ENCODE data around the gene CILP. TPM values are rescaled to one million over a fixed set of nuclear protein-coding genes. Genes with fewer than 3 reads are reported as not detected.

CILP gene
- total and polyA plus RNA-seq, 2 of the 13 experiments (the other 11 are each of a cell fraction or from before 2014, with no cell fraction given), result 0.03 TPM; not detected in 1

DNA sequence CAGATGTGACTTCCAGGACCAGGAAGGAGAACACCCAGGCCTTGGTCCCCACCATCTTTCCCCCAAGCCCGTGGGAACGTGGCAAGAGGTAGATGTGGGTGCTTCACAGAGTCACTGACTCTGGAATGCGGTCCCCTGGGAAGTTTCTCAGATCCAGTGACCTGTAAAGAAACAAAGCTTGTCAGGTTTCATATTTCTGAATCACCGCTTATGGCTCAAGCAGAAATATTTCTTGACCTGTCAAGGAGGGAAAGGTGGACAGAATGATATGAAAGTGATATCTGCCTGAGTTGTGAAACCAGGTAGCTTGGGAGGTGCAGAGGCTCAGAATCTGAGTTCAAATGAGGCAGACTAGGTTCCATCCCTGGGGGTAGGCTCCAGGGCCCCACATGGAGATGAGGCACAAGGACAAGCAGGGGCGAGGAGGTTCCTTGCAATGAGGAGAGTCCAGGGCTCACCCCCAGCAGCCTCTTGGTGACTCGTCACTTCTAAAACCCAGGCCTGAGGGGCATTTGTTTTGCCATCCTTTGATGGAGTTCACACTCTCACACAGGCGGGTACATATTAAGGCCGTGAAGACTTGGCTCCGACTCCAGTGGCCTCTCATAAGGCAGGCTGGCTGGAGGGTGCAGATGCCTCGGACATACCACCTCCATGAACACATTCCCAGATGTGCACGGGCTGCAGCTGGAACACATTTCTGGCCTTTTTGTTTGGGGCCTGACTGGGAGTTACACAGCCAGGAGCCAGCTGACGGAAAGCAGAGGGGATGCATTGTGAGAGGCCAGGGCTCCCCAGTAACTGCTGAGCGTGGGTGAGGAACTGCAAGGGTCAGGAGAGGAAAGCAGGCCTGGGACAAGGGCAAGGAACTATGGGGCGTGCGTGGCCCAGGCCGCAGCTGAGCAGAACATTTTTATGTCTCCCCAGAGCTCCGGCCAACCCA is 1.3 kb downstream of the CILP start (continued):
- TF ChIP-seq, protein P1, sequence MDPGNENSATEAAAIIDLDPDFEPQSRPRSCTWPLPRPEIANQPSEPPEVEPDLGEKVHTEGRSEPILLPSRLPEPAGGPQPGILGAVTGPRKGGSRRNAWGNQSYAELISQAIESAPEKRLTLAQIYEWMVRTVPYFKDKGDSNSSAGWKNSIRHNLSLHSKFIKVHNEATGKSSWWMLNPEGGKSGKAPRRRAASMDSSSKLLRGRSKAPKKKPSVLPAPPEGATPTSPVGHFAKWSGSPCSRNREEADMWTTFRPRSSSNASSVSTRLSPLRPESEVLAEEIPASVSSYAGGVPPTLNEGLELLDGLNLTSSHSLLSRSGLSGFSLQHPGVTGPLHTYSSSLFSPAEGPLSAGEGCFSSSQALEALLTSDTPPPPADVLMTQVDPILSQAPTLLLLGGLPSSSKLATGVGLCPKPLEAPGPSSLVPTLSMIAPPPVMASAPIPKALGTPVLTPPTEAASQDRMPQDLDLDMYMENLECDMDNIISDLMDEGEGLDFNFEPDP (CRISPR knock-in tag; conservative IDR thresholded peaks at IDR 0.05), result no peak
- TF ChIP-seq, protein P2, sequence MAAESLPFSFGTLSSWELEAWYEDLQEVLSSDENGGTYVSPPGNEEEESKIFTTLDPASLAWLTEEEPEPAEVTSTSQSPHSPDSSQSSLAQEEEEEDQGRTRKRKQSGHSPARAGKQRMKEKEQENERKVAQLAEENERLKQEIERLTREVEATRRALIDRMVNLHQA (CRISPR knock-in tag; IDR thresholded peaks at IDR 0.05), result no peak
- TF ChIP-seq MXI1 (IDR thresholded peaks at IDR 0.05; ENCODE audit: borderline replicate concordance, low read depth, low read length), result no peak

DNA sequence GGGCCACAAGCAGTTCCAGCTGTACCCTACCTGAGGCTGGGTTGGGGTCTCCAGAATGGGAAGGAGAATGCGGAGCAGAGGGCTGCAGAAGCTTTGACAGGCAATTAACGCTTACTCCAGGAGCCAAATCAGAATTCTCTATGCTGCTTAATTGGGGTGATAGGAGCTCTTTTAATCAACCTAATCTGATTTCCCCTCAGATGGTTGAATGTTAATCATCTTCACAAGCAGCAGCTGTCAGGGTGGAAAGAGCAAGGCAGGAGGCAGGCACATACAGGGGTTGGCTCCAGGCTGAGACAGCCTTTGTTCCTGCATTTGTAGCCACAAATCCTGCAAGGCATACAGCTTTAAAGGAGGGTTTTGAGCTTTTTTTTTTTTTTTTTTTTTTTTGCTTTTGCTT is 2.6 kb downstream of the CILP start:
- Histone ChIP-seq H3K27me3 (ENCODE audit: control insufficient read depth in 1 of 2, insufficient read depth in 2 of 2, low read length in 2 of 2) (peaks cover 5 to 48% of the 10 kb centered on the region in 2 experiments; a peak in 4 of 5 replicates), H3K4me3 (replicated peaks in 1 of 3; ENCODE audit: insufficient read depth in 1 of 3, low read depth in 2 of 3, low read length in 3 of 3) (no peak overlapping the region), H3K4me1 (ENCODE audit: insufficient read depth, low read length) (peaks cover 15% of the 10 kb centered on the region), H3K4me2 (ENCODE audit: low read depth, low read length) (no peak overlapping the region), H3K9ac (ENCODE audit: insufficient read depth, low read depth, low read length) (no peak overlapping the region), H3K79me2 (ENCODE audit: insufficient read depth, low read length) (no peaks in the 10 kb centered on the region), H2AFZ (ENCODE audit: low read length) (no peak overlapping the region), H3K27ac (ENCODE audit: extremely low read length, insufficient read depth, low read length) (no peak overlapping the region), H4K20me1 (ENCODE audit: insufficient read depth, low read length) (no peaks in the 10 kb centered on the region), H3K36me3 (replicated peaks in 1 of 2; ENCODE audit: control insufficient read depth in 1 of 2, insufficient read depth in 2 of 2, low read length in 2 of 2) (no peaks in the 10 kb centered on the region), H3K9me3 (ENCODE audit: low read length) (no peaks in the 10 kb centered on the region)
- intact Hi-C loops (cut with micrococcal nuclease; ENCODE audit: unreplicated experiment), result no loop called here
- in situ Hi-C loops (cut with HindIII; ENCODE audit: extremely low pct_ligation_motif_present, low pct_unique_long_range_greater_than_20kb), result no loop called here
- DNase-seq (ENCODE audit: low spot score) (no peak), ATAC-seq (no peak), FAIRE-seq (no peak)
- POLR2A ChIA-PET, result no interaction called here
- BruUV-seq (replicated peaks), result no TSS peak
- CTCF ChIA-PET (ENCODE audit: low intra/inter-chr PET ratio, low total read pairs), result no interaction called here
- 94% methylated on average over 2 of the region's 2 CpGs for WGBS (ENCODE audit: low lambda C conversion rate)
- TF ChIP-seq, protein P3, sequence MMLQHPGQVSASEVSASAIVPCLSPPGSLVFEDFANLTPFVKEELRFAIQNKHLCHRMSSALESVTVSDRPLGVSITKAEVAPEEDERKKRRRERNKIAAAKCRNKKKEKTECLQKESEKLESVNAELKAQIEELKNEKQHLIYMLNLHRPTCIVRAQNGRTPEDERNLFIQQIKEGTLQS (CRISPR knock-in tag; IDR thresholded peaks at IDR 0.05), result no peak
- TF ChIP-seq, protein P4, sequence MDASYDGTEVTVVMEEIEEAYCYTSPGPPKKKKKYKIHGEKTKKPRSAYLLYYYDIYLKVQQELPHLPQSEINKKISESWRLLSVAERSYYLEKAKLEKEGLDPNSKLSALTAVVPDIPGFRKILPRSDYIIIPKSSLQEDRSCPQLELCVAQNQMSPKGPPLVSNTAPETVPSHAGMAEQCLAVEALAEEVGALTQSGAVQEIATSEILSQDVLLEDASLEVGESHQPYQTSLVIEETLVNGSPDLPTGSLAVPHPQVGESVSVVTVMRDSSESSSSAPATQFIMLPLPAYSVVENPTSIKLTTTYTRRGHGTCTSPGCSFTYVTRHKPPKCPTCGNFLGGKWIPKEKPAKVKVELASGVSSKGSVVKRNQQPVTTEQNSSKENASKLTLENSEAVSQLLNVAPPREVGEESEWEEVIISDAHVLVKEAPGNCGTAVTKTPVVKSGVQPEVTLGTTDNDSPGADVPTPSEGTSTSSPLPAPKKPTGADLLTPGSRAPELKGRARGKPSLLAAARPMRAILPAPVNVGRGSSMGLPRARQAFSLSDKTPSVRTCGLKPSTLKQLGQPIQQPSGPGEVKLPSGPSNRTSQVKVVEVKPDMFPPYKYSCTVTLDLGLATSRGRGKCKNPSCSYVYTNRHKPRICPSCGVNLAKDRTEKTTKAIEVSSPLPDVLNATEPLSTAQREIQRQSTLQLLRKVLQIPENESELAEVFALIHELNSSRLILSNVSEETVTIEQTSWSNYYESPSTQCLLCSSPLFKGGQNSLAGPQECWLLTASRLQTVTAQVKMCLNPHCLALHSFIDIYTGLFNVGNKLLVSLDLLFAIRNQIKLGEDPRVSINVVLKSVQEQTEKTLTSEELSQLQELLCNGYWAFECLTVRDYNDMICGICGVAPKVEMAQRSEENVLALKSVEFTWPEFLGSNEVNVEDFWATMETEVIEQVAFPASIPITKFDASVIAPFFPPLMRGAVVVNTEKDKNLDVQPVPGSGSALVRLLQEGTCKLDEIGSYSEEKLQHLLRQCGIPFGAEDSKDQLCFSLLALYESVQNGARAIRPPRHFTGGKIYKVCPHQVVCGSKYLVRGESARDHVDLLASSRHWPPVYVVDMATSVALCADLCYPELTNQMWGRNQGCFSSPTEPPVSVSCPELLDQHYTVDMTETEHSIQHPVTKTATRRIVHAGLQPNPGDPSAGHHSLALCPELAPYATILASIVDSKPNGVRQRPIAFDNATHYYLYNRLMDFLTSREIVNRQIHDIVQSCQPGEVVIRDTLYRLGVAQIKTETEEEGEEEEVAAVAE (CRISPR knock-in tag; IDR thresholded peaks at IDR 0.05; ENCODE audit: borderline replicate concordance), result no peak
- TF ChIP-seq ZNF180 (CRISPR knock-in tag; IDR thresholded peaks at IDR 0.05; ENCODE audit: borderline replicate concordance, low read depth), result no peak
- no peak for TF ChIP-seq ZNF496 (CRISPR knock-in tag; IDR thresholded peaks at IDR 0.05; ENCODE audit: insufficient replicate concordance)
- TF ChIP-seq, protein P5, sequence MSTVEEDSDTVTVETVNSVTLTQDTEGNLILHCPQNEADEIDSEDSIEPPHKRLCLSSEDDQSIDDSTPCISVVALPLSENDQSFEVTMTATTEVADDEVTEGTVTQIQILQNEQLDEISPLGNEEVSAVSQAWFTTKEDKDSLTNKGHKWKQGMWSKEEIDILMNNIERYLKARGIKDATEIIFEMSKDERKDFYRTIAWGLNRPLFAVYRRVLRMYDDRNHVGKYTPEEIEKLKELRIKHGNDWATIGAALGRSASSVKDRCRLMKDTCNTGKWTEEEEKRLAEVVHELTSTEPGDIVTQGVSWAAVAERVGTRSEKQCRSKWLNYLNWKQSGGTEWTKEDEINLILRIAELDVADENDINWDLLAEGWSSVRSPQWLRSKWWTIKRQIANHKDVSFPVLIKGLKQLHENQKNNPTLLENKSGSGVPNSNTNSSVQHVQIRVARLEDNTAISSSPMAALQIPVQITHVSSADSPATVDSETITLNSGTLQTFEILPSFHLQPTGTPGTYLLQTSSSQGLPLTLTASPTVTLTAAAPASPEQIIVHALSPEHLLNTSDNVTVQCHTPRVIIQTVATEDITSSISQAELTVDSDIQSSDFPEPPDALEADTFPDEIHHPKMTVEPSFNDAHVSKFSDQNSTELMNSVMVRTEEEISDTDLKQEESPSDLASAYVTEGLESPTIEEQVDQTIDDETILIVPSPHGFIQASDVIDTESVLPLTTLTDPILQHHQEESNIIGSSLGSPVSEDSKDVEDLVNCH (CRISPR knock-in tag; IDR thresholded peaks at IDR 0.05), result no peak
- TF ChIP-seq SNRNP70 (IDR thresholded peaks at IDR 0.05; ENCODE audit: low read depth, low read length), result no peak
- no peak for TF ChIP-seq ZNF772 (CRISPR knock-in tag; IDR thresholded peaks at IDR 0.05)
- TF ChIP-seq MED1 (CRISPR knock-in tag; IDR thresholded peaks at IDR 0.05), result no peak
- TF ChIP-seq ZNF589 (CRISPR knock-in tag; conservative IDR thresholded peaks at IDR 0.05), result no peak
